Endodermal cell (in vitro differentiated cells): Measurements from ENCODE around the gene LRRC34. TPM values are rescaled to one million over a fixed set of nuclear protein-coding genes. Genes with fewer than 3 reads are reported as not detected.

ENCODE experiments used
- DNase-seq: peaks from one replicate; pipeline ENCODE4 v3.0.0-alpha.2; 2017
- H3K27ac ChIP-seq: 2 replicates; pipeline ENCODE4 v1.5.1; 2013; ENCODE audit warnings: mild to moderate bottlenecking, low read depth, low read length, moderate library complexity
- H3K27me3 ChIP-seq: 2 replicates; pipeline ENCODE4 v1.6.1; 2013; ENCODE audit warnings: mild to moderate bottlenecking, low read length, moderate library complexity; ENCODE audit not compliant: insufficient read depth, control insufficient read depth, poor library complexity, severe bottlenecking
- H3K36me3 ChIP-seq: 2 replicates; pipeline ENCODE4 v1.7.0; 2013; ENCODE audit warnings: mild to moderate bottlenecking, low read length, moderate library complexity; ENCODE audit not compliant: control insufficient read depth, insufficient read depth
- H3K4me1 ChIP-seq: one replicate; pipeline ENCODE4 v1.7.0; 2013; ENCODE audit warnings: low read length; ENCODE audit not compliant: control insufficient read depth, insufficient read depth
- H3K4me3 ChIP-seq: 2 replicates; pipeline ENCODE4 v1.5.1; 2013; ENCODE audit warnings: mild to moderate bottlenecking, low read length, moderate library complexity
- H3K9ac ChIP-seq: 2 replicates; pipeline ENCODE4 v1.6.1; 2013; ENCODE audit warnings: mild to moderate bottlenecking, low read length, moderate library complexity; ENCODE audit not compliant: poor library complexity, severe bottlenecking; ENCODE audit errors: extremely low read depth
- H3K9me3 ChIP-seq: 2 replicates; pipeline ENCODE4 v1.6.1; 2013; ENCODE audit warnings: mild to moderate bottlenecking, low read length, moderate library complexity; ENCODE audit not compliant: control insufficient read depth
- H3K27ac Mint-ChIP-seq: 2 replicates; pipeline ENCODE4 v1.8.0; 2020; ENCODE audit warnings: mixed read lengths
- H3K27me3 Mint-ChIP-seq: 2 replicates; pipeline ENCODE4 v1.8.0; 2021; ENCODE audit warnings: mild to moderate bottlenecking, mixed read lengths; ENCODE audit not compliant: insufficient read depth
- H3K36me3 Mint-ChIP-seq: 2 replicates; pipeline ENCODE4 v1.8.0; 2020; ENCODE audit warnings: low read depth, mixed read lengths
- H3K4me1 Mint-ChIP-seq: 2 replicates; pipeline ENCODE4 v1.8.0; 2020; ENCODE audit warnings: mixed read lengths
- H3K4me3 Mint-ChIP-seq: 2 replicates; pipeline ENCODE4 v1.8.0; 2020; ENCODE audit warnings: mild to moderate bottlenecking, moderate library complexity, mixed read lengths
- H3K9me3 Mint-ChIP-seq: 2 replicates; pipeline ENCODE4 v1.8.0; 2020; ENCODE audit warnings: mild to moderate bottlenecking, mixed read lengths
- CTCF ChIP-seq: fragments of 200-600 bp; sonication (generic); conservative IDR thresholded peaks from 2 replicates; pipeline ENCODE4 v1.5.0; 2021; ENCODE audit warnings: antibody characterized with exemption, mild to moderate bottlenecking
- WGBS, 2 experiments: methylation state at CpG; one replicate each; pipeline versions ENCODE4 v1.1.5 to v1.1.7; 2013; ENCODE audit warnings: missing lambda C conversion rate in 2 of 2, mixed read lengths in 1 of 2; ENCODE audit not compliant: insufficient coverage in 1 of 2, insufficient read length in 1 of 2; 5-methylcytosine and 5-hydroxymethylcytosine counted together
- total RNA-seq, 2 donors: library from RNA; stranded (reverse); fragmentation: NEBNext Ultra II Directional in 1 of 2; extraction: Animal tissue kit (Norgen Biotek cat#: 25700) in 1 of 2; gene quantifications; 2 replicates in 1 of 2; 3 replicates in 1 of 2; pipeline ENCODE4 v1.2.1, GENCODE V29; 2021

The LRRC34 gene
- total RNA-seq, 2 donors from 2014 or later: 5.6 to 11.3 TPM

GRCh38 chr3:169827712-169828111 is 15.0 kb upstream of the LRRC34 start:
- H3K4me1 ChIP-seq: no peaks in the 10 kb centered on the region
- no peaks in the 10 kb centered on the region for H3K9me3 ChIP-seq
- no peak overlapping the region for H3K27ac ChIP-seq
- no peaks in the 10 kb centered on the region for H3K36me3 ChIP-seq
- Mint-ChIP-seq H3K27ac (no peak overlapping the region), H3K4me1 (no peaks in the 10 kb centered on the region), H3K4me3 (no peak overlapping the region), H3K36me3 (no peaks in the 10 kb centered on the region), H3K27me3 (no peaks in the 10 kb centered on the region), H3K9me3 (no peaks in the 10 kb centered on the region)
- H3K9ac ChIP-seq: no peak overlapping the region
- no peak overlapping the region for H3K4me3 ChIP-seq
- no peak for DNase-seq
- TF ChIP-seq CTCF: no peak
- H3K27me3 ChIP-seq: no peaks in the 10 kb centered on the region
- 62 to 86% methylated on average over 2 to 4 of the region's 4 CpGs for whole genome bisulfite sequencing, 2 experiments

- DNase-seq: no peak
- H3K9ac ChIP-seq: no peak overlapping the region
- no peak overlapping the region for H3K27ac ChIP-seq
- no peak for TF ChIP-seq CTCF
- no peaks in the 10 kb centered on the region for H3K4me1 Mint-ChIP-seq
- H3K4me1 ChIP-seq: no peaks in the 10 kb centered on the region
- H3K9me3 Mint-ChIP-seq: no peaks in the 10 kb centered on the region
- peaks cover 3% of the 10 kb centered on the region for H3K27me3 Mint-ChIP-seq
- no peak overlapping the region for H3K4me3 ChIP-seq
- WGBS, 2 experiments: 87% methylated on average over 3 of the region's 3 CpGs
- H3K27ac Mint-ChIP-seq: no peak overlapping the region
- H3K27me3 ChIP-seq: no peaks in the 10 kb centered on the region
- no peak overlapping the region for H3K4me3 Mint-ChIP-seq
- H3K36me3 ChIP-seq: no peaks in the 10 kb centered on the region
- no peaks in the 10 kb centered on the region for H3K9me3 ChIP-seq
- H3K36me3 Mint-ChIP-seq: no peaks in the 10 kb centered on the region
Observed at GRCh38 chr3:169825316-169825715, 12.6 kb upstream of the LRRC34 start.

GRCh38 chr3:169822983-169823382 is 10.3 kb upstream of the LRRC34 start:
- no peaks in the 10 kb centered on the region for H3K4me1 ChIP-seq
- no peaks in the 10 kb centered on the region for H3K36me3 ChIP-seq
- no peak overlapping the region for H3K9ac ChIP-seq
- DNase-seq: no peak
- H3K27me3 Mint-ChIP-seq: peaks cover 3% of the 10 kb centered on the region
- no peaks in the 10 kb centered on the region for H3K9me3 ChIP-seq
- H3K4me1 Mint-ChIP-seq: no peaks in the 10 kb centered on the region
- H3K27ac ChIP-seq: no peak overlapping the region
- H3K36me3 Mint-ChIP-seq: no peaks in the 10 kb centered on the region
- TF ChIP-seq CTCF: no peak
- H3K9me3 Mint-ChIP-seq: no peaks in the 10 kb centered on the region
- H3K4me3 ChIP-seq: no peak overlapping the region
- no peak overlapping the region for H3K27ac Mint-ChIP-seq
- H3K4me3 Mint-ChIP-seq: no peak overlapping the region
- 83 to 85% methylated on average over 2 to 6 of the region's 6 CpGs for WGBS, 2 experiments
- no peaks in the 10 kb centered on the region for H3K27me3 ChIP-seq
